ENCODE data around the gene TTC33. TPM values are rescaled to one million over a fixed set of nuclear protein-coding genes. Genes with fewer than 3 reads are reported as not detected.

Gene TTC33
- total RNA-seq, 4 donors from 2014 or later = 11.7 to 22.0 (median 17.7) TPM

DNA sequence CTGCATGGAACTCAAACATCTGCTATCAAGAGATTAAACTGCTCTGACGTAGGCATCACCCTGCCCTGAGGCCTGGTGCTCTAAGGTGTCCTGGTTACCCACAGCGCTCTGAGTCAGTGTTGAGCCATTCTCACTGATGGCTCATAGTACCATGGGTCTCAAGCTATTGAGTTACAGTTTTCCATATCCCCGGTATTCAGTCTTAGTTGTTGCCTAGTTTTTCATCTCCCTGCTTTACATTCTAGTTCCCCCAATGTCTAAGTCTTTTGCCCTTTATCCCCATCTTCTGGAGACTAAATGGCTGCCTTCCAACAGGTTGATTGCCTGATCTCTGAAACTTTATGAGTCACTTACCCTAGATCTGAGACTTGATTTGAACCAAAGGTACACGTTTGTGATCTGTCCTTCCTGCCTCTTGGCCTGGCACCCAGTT is 237.3 kb downstream of the TTC33 start:
- TF ChIP-seq CTCF (IDR thresholded peaks at IDR 0.05; ENCODE audit: low read depth) = no peak

- no peak for TF ChIP-seq CTCF (IDR thresholded peaks at IDR 0.05; ENCODE audit: low read depth)
Measured at GRCh38 chr5:40515476-40515875, 240.3 kb downstream of the TTC33 start.

DNA sequence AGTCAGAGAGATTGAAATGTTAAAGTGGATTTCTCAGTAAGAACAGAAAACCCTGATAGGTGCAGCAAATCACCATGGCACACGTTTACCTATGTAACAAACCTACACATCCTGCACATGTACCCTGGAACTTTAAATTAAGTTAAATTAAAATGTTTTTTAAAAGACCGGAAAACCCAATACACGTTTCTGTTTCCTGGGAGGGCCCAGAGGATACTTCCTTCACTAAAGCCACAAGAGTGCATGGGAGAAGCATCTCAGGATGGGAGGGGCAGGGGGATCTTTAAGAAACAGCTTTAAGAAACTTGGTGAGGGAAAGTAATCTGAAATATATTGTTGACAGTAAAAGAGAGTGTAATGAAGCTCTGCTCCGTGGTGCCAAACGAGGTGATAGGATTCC is 240.8 kb downstream of the TTC33 start:
- no peak for TF ChIP-seq CTCF (IDR thresholded peaks at IDR 0.05; ENCODE audit: low read depth)

DNA sequence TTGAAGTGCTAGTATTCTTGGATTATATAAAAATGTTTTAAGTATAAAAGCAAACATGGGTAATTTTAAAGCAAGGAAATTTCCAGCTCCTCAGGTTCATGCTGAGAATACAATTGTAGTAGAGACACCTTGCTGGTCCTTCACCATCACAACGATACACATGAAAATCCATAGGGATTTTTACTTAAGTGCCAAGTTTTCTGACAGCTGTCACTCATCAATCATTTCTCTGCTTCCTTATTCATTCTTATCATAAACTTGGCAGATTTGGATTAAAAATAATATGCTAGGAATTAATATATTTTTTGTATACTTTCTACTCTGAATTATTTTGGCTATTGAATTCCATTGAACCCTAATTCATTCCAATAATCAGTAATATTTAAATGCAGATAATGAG is 244.0 kb downstream of the TTC33 start:
- no peak for TF ChIP-seq CTCF (IDR thresholded peaks at IDR 0.05; ENCODE audit: low read depth)

- TF ChIP-seq CTCF (IDR thresholded peaks at IDR 0.05; ENCODE audit: low read depth) = no peak
Measured at GRCh38 chr5:40507095-40507494, 248.7 kb downstream of the TTC33 start.

DNA sequence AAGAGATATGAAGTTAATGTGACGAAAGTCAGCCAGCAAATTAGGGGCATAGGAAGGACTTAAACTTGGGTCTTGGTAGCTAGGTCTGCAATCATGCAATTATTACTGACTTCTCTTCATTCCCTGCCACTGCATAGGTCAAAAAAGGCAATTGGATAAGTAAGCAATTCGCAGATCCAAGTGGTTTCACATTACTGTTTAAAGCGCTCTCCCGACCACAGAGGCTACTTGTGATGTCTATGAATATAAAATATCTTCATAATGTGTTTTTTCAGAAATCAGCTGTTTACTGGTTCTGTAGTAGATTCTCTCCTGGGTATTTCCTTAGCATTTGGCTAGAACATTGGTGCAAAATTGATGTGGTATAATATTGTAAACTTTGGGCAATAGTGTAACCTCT is 250.7 kb downstream of the TTC33 start:
- TF ChIP-seq CTCF (IDR thresholded peaks at IDR 0.05; ENCODE audit: low read depth) = no peak

GRCh38 chr5:40503439-40503838 is 252.3 kb downstream of the TTC33 start:
- no peak for TF ChIP-seq CTCF (IDR thresholded peaks at IDR 0.05; ENCODE audit: low read depth)

Data from subcutaneous adipose tissue (tissue), 4 donors.